Hindlimb muscle (tissue), 1 donor: ENCODE data around the gene UBXN10. TPM values are rescaled to one million over a fixed set of nuclear protein-coding genes. Genes with fewer than 3 reads are reported as not detected.

Experiments used
- DNase-seq: peaks from one replicate; pipeline ENCODE4 v3.0.0-alpha.2; 2013
- polyA plus RNA-seq: library from polyadenylated mRNA; unstranded; fragments of 120-200 nt; gene quantifications from one replicate; pipeline ENCODE4 v1.2.1, GENCODE V29; 2013; ENCODE audit not compliant: insufficient read length

The UBXN10 gene
- polyA plus RNA-seq, 1 donor, result 0.08 TPM

GRCh38 chr1:20242890-20243479, 57.1 kb downstream of the UBXN10 start:
- no peak for DNase-seq

Other genes starting within 250 kb of the UBXN10 start
- 3.6 TPM for gene PLA2G2A, start 206.5 kb upstream of the UBXN10 start, polyA plus RNA-seq
- gene PLA2G5, start 115.9 kb upstream of the UBXN10 start, polyA plus RNA-seq, result not detected
- not detected for gene PLA2G2D, start 66.6 kb upstream of the UBXN10 start, polyA plus RNA-seq
- gene PLA2G2F, start 46.8 kb upstream of the UBXN10 start, polyA plus RNA-seq, result not detected
- not detected for gene PLA2G2C, start 422 bp downstream of the UBXN10 start, polyA plus RNA-seq
- 0.15 TPM for gene VWA5B1, start 104.8 kb downstream of the UBXN10 start, polyA plus RNA-seq